VCaP (cell line): ENCODE measurements around the gene ZNF384.

Source experiments
- H3K27ac ChIP-seq: fragments of 450-650 bp; 2 replicates; pipeline ENCODE4 v1.5.1; 2017
- CTCF ChIP-seq: fragments of 450-650 bp; conservative IDR thresholded peaks from 2 replicates; pipeline ENCODE4 v1.5.1; 2017; ENCODE audit warnings: mild to moderate bottlenecking, moderate library complexity

The ZNF384 gene

GRCh38 chr12:6688543-6688998, 604 bp downstream of the ZNF384 start:
- TF ChIP-seq CTCF = no peak
- peak overlapping the region; percentile 98 for H3K27ac ChIP-seq

GRCh38 chr12:6685814-6686213, 3.4 kb downstream of the ZNF384 start:
- TF ChIP-seq CTCF = no peak

GRCh38 chr12:6684609-6685008, 4.6 kb downstream of the ZNF384 start:
- no peak overlapping the region for H3K27ac ChIP-seq
- peak; percentile 68 for TF ChIP-seq CTCF

More at GRCh38 chr12:6685814-6686213, 3.4 kb downstream of the ZNF384 start:
- no peak overlapping the region for H3K27ac ChIP-seq

- H3K27ac ChIP-seq = no peak overlapping the region
- no peak for TF ChIP-seq CTCF
Measured at GRCh38 chr12:6676962-6677361, 12.2 kb downstream of the ZNF384 start.

GRCh38 chr12:6672143-6672542, 17.0 kb downstream of the ZNF384 start:
- H3K27ac ChIP-seq = no peak overlapping the region
- TF ChIP-seq CTCF = no peak

- TF ChIP-seq CTCF = peak; percentile 75
Measured at GRCh38 chr12:6667559-6668210, 21.5 kb downstream of the ZNF384 start.

GRCh38 chr12:6666211-6666610, 23.0 kb downstream of the ZNF384 start:
- H3K27ac ChIP-seq = no peak overlapping the region
- no peak for TF ChIP-seq CTCF

More at GRCh38 chr12:6667559-6668210, 21.5 kb downstream of the ZNF384 start:
- no peak overlapping the region for H3K27ac ChIP-seq
